Spleen (tissue), 7 donors: ENCODE data around the gene TSPAN15.

Source experiments
- CTCF ChIP-seq, 11 experiments: fragments of 200-600 bp in 7 of 11; fragments of 450-650 bp in 4 of 11; sonication (generic) in 4 of 11; IDR thresholded peaks in 8 of 11; conservative IDR thresholded peaks in 3 of 11; 1 replicate in 7 of 11; 2 replicates in 4 of 11; pipeline versions ENCODE4 v1.4.0 to v1.8.0; 2016 to 2021; ENCODE audit warnings: antibody characterized with exemption in 11 of 11, inconsistent platforms in 4 of 11, mild to moderate bottlenecking in 1 of 11
- POLR2A ChIP-seq, 3 donors: fragments of 450-650 bp; IDR thresholded peaks; one replicate each; pipeline ENCODE4 v1.5.1; 2017; ENCODE audit warnings: antibody characterized with exemption in 3 of 3, mild to moderate bottlenecking in 1 of 3
- POLR2AphosphoS5 ChIP-seq, 3 donors: sonication (generic); formaldehyde crosslinking; IDR thresholded peaks; one replicate each; pipeline ENCODE4 v1.5.1; 2017; ENCODE audit warnings: antibody characterized with exemption in 3 of 3
- donor health status: DM: no; HTN: no; CAD: no; lungs with moderate emphysema.
- donor health status: DM: no; HTN: no; CAD: no.
- donor health status: DM: no; HTN: no; CAD: no.

GRCh38 chr10:69533658-69534057 lies 82.4 kb downstream of the TSPAN15 start:
- TF ChIP-seq CTCF (IDR thresholded peaks at IDR 0.05 in 8 of 11, conservative IDR thresholded peaks at IDR 0.05 in 3 of 11) (no peak), POLR2A (IDR thresholded peaks at IDR 0.05) (no peak), POLR2AphosphoS5 (IDR thresholded peaks at IDR 0.05) (no peak)
